Central memory CD4-positive, alpha-beta T cell (primary cell): ENCODE data around the gene NOC3L.
A peak's percentile ranks its signal among the peaks of the same experiment; 100 is the strongest.
"Not testable (repeated sequence)": the region's sequence is repeated elsewhere in the genome, so short reads cannot be mapped to it uniquely, and the experiment has no call there.

ENCODE experiments used
- DNase-seq: peaks from one replicate; pipeline ENCODE4 v3.0.0; 2022

Gene NOC3L

DNA sequence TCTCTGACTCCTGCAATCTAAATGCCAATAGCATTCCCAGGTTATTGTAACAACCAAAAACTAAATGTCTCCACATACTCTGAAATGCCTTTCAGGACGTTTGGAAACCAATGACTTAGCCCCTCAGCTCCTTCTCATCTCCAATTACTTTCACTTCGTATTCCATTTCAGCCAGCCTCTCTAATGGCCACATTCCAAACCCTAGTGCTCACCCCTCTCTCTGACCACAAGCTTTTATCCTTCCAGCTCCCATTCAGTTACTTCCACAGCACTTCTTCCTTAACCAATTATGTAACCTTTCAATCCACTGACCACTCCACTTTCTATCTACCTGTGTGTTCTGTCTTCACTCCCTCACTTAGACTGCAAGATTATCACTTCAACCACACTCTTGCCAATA, 4.3 kb downstream of the NOC3L start:
- DNase-seq, result no peak

DNA sequence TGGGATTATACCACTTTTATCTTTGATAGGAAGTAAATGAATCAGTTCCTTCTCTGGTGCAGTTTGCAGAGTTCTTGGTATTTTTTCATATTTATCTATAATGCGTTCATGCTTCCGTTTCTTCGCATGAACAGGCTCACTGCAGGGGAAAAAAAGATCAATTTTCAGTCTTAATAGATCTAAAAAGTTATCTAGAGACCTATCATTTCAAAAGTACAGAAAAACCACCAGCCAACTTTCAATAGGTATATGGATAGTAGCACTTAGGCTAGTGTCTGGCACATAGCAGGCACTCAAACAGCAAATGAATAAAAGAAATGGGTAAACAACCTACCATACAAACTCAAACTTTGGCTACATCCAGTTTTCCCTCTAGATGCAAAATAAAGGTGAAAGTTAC, 5.5 kb downstream of the NOC3L start:
- no peak for DNase-seq

DNA sequence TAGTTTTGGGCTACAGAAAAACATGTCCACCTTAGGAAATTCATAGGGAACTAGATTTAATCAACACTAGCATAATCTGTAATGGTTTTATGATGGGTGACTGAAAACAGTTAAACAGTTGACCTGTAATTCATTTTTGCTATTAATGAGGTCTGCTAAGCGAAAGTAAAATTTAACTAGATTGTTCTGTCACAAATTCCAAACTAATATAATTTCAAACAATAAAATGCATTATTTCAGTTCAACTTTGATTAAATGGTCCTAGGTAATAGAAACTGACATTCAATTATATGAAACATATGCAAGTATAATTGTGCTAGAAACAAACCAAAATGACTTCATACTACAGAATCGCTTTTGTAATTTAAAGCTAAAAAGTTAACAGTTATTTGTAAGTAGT, 6.9 kb downstream of the NOC3L start:
- DNase-seq, result no peak

DNA sequence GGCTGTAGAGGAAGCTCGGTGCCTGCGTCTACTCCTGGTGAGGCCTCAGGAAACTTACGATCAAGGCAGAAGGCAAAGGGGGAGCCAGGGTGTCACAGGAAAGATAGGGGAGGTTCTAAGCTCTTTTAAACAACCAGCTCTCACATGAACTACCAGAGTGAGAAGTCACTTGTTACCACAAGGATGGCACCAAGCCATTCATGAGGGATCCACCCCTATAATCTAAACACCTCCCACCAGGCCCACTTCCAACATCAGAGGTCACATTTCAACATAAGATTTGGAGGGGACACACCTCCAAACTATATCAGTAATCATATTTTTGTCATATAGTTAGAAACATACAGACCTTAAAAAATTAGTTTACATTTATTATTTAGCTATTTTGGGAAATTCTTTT, 9.4 kb downstream of the NOC3L start:
- no peak for DNase-seq

DNA sequence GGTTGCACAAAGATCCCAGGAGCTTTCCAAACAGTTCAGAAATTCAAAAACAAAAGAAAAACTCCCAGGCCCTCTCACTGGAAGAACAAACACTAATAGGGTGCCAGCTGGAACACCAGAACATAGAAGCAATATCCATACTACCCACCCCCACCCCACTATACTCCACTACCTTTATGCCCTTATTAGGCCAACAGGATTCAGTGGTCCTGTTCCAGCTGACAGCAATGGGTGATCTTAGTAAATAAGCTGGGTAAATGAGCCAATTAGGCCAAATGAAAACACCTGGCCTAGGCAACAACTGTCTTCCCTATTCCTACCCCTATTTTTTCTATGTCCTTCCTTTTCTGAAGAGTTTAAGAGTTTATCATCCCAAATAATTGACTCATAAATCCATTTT, 11.7 kb downstream of the NOC3L start:
- no peak for DNase-seq

DNA sequence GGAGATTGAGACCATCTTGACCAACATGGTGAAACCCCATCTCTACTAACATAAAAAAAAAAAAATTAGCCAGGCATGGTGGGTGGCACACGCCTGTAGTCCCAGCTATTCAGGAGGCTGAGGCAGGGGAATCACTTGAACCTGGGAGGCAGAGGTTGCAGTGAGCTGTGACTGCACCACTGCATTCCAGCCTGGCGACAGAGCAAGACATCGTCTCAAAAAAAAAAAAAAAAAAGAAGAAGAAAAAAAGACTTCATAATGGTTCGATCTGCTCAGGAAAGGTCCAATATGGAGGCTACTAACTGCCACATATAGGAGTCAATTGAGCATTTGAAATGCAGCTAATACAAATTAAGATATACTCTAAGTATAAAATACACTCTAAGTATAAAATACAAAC, 12.2 kb downstream of the NOC3L start:
- not testable (repeated sequence) for DNase-seq

DNA sequence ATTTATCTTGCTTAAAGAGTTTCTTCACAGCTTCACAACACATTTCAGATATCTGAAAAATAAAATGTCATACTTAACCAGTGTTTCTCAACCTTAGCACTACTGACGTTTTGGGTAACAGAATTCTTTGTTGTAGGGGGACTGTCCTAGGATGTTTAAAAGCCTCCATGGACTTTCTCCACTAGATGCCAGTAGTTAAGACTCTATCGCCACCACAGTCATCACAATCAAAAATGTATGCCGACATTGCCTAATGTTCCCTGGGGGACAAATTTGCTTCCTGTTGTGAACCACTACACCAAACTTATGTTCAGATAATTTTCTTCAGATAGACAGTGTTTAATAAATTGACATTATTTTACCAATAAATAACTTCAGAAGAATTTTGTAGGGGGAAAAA, 13.4 kb downstream of the NOC3L start:
- no peak for DNase-seq

DNA sequence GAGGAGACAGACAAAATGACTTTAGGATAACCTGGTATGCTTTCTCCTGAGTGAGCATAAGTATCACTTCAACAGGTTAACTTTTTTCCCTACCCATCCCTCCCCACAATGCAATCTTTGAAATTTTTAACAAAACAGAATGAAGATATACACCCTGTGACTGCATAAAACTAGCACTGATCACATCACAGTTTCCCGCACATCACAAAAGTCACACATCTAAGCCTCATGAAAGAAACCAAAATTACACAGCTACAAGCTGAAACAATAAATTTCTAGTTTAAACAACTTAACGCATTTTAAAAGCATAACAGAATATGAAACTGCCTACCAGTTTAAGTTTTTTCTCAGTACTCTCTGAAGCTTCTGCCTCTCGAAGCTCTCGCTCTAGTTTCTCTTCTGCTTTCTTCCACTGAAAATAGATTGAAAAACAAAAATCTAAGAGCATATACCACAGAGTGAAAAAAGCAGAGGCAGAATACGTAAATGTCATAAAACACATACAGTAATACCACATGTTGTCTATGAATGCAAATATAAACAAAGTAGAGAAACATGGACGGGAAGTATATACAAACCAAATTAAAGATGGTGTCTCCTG, 18.1 kb downstream of the NOC3L start:
- DNase-seq, result no peak

DNA sequence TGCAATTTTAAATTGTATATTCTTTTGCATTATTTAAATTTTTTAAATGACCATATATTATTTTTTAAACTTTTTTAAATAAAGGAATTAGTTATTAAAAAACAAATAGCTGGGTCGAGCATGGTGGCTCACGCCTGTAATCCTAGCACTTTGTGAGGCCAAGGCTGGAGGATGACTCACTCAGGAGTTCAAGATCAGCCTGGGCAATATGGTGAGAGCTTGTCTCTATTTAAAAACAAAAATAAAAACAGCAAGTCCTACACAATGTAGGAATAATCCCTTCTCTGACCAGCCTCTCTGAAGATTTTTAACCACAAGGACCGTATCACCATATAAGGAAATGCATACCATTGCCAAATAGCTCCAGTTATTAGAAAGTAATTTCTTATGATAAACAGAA, 19.6 kb downstream of the NOC3L start:
- DNase-seq, result no peak

DNA sequence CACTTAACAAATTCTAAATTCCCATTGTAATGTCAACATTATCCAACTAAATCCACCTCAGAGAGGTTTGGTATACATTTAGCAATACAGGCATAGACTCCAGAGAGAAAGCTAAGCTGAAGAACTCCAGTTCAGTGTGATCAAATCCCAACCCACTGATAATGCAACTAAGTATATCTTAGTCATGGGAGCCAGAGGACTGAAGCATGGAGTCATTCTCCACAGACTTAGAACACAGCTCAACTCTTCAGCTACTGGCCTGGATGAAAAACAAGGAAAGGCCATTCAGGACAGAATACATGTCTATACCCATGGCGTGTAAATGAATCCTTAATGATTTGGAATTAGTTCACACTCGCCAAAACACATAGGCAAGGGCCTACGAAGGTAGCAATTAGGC, 27.9 kb downstream of the NOC3L start:
- no peak for DNase-seq

DNA sequence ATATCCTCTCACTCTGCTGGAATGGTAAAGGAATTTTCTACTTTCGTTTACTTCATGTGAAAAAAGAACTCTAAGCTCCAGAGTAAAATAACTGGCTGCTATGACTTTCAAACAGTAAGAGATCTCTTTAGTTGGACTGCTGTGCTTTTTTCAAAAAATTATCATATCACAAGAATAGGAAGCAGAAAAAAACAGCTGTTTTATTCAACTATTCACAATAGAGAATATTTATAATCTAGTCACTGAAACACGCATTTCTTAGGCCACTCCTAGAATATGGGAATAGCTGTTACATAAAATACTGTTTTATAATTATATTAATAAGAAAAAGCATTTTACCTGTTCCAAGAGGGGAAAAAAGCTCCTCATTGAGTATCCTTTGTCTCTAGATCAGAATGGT, 29.7 kb downstream of the NOC3L start:
- no peak for DNase-seq

DNA sequence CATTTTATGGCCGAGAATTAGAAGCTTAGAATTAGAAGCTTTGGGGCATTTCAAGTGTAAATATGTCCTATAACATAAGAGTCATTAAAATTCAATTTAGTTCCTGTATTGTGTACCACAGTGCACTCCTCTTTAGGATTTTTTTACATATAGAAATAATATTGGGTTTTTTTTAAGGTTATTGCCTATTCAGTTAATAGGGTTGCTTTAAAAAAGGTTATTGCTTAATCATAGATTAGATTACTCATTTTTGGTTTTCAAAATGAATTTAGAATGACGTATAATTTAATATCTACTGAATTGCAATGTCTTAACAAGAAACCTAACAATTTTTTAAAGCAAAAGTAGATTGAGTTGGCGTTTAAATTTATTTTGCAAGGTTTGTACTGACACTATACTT, 34.1 kb downstream of the NOC3L start:
- DNase-seq, result no peak

DNA sequence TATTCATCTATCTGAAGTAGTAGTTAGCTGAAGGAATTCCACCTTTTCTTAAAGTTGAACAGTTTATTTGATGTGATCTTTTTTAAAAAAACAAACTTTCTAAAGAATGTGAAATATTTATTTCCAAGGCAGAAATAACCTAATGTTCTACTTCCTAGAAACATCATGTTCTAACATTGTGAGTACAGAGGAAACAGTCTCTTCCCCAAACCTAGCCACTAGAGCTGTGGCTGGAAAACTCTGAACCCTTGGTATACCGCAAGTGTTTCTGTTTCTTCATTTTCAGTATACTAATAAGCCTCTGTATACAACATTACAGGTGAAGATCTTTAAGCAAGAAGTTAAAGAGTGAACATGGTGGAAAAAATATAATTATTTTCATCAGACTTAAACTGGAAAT, 35.1 kb downstream of the NOC3L start:
- no peak for DNase-seq

DNA sequence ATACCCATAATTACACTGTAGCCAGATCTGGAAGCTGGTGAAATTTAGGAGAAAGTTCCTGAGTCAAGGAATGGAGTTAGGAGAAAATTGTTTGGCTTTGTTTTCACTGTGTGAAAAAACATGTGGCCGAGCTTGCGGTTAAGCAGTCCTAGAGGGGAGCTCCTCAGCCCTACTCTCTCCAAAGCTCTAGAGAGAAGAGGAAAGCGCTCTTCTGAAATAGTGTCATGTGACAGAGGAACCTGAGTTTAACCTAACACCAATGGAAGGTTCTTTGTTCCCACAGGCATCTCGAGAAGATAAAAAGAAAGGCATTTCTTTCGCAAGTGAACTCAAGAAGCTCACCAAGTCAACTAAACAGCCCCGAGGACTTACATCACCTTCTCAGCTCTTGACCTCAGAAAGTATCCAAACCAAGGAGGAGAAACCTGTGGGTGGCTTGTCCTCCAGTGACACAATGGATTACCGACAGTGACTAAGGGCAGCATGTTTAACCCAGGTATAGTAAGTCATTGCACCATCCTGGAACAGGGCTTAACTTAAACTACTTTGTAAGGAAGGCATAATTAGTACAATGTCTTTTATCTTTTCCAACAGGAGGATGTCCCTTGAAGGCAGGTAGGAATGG, 38.0 kb downstream of the NOC3L start:
- DNase-seq, result no peak

DNA sequence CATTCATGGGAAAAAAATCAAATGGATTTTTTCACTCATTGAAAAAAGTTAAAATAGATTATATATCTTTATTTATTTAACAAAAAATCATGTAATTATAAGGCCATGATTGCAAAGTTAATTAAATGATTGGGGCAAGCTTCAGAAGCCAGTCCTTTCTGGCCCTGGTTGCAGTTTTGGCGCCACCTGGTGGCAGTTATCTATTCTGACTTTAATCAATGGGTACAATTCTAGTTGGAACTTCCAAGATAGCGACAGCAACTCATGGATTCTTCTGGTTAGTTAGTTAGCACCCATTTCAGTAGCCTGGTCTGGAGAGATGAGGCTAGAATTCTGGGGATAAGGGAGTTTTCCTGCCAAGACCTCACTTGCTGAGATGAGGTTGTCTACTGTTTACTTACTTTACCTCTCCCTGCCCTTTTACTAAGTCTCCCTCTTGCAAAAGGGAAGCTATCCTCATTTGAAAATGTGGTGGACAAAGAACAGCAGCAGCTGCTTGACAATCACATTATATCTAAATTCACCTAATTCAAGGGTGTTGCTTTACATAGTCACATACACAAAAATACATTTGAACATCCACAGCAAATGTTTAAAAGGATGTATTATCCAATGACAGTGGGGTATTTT, 42.3 kb downstream of the NOC3L start:
- peak; percentile 22 for DNase-seq

DNA sequence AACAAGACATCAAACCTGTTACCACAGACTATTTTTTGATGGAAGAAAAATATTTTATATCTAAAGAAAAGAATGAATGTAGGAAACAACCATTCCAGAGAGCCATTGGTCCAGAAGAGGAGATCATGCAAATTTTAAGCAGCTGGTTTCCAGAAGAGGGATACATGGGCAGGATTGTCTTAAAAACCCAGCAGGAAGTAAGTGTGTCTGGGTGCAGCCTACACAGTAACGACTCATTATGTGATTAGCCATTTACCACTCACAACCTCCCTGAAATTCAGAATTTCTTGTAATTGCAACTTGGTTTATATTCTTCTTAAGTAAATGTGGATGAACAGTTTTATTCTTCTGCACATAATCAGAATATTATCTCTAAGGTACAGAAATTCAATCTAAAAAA, 46.2 kb downstream of the NOC3L start:
- no peak for DNase-seq

DNA sequence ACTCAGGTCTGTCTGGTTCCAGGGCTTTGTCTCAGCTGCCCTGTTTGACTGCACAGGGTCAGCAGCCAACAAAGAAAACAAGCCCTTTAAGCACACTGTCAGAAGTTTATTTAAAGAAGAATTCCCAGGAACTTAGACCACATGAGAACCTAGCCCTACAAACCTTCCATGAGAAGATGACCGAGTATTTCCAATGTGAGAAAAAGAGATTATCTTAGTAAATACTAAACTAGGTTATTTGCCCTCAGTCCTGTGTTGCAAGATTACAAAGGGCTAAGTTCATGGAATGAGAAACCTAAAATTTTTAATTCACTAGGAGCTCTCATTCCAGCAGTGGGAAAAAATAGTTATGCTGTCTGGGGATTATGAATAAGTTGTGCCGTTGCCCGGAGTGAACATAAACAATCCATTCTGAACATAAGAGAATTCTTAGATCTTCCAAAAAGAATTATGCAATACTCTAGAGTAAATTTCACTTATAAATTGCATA, 46.7 kb downstream of the NOC3L start:
- no peak for DNase-seq

DNA sequence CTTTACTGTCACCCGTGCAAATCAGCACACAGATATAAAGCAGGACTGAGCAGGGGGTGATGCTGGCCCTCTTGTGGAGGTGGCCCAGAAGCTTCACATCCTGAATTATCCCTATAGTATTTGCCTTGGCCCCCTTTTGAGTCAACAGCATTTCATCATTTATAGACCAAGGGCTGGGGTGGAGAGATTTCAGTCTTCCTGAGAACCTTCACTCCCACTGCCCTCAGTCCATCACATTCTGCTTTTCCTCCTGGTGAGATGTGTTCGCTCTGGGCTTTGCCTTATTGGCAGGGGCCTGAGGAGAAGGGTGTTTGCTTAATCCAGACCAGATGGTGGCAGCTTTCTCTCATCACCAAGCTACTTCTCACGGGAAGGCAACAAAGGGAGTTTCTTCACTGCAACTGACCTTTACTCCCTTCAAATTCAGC, 47.7 kb downstream of the NOC3L start:
- no peak for DNase-seq

DNA sequence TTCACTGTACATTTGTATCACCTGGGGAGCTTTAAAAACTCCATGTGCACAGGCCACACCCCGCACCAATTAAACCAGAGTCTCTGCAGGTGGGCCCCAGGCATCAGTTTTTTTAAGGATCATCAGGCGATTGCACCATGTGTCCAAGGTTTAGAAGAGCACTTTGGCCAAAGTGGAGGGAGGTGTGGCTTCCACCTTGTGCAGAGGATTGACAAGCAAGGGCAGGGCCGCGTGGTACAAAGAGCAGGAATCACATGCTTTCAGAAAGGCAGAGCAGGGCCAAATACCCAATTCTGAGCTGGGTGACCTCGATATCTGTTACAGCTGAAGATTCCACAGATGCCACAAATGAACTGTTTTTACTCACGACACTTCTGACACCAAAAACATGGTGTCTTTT, 52.4 kb downstream of the NOC3L start:
- DNase-seq, result no peak

DNA sequence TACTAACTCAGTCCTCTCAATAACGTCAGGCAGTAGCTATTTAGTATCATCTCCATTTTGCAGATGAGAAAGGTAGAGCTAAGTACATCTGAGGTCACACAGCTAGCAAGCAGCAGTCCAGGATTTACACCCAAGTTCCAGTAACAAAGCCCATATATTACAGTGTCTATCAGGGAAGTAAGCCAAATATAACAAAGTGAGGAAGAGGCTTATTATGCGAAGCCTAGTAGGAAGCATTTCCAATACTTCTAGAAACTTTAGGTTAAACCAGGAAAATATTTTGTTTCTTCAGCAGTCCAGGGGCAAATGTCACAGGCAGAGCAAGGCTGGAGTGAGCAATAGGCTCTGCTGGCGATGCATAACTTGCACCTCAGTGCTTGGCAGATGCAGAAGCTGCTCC, 53.9 kb downstream of the NOC3L start:
- no peak for DNase-seq

DNA sequence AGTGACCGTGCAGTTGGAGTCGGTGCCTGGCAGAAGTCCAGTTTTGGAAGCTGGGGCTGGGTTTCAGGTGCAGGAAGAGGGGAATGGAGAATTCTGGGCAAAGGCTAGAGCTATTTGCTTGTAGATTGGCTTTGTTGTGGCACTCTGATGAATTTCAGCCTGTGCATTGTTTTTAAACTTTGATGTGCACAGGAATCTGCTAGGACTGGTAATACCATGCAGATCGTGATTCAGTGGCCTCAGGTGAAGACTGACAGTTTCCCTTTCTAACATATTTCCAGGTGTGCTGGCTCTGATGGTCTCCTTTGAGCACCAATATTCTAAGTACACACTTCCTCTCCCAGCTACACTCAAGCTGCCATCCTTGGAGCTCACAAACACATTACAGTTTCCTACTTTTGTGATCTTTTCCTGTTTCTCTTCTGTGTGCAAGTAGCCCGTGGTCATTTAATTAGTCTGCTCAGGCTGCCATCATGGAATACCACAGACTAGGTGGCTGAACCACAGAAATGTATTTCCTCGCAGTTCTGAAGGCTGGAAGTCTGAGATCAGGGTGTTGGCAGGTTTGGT, 55.6 kb downstream of the NOC3L start:
- no peak for DNase-seq

DNA sequence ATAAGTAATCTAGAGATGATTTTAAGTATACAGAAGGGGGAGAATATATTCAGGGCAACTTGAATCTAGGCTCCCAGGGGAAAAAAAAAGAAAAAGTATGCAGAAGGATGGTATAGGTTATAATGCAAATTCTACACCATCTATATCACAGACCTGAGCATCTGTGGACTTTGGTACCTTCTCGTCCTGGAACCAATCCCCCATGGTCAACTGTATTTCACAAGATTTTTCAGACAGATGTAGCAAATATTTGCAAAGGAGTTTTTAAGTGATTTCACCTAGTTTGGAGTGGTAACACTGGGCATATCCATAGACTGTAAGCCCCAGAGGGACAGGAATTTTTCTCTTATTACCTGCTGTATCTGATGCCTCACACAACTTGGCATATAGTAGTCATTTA, 58.8 kb downstream of the NOC3L start:
- DNase-seq, result no peak

DNA sequence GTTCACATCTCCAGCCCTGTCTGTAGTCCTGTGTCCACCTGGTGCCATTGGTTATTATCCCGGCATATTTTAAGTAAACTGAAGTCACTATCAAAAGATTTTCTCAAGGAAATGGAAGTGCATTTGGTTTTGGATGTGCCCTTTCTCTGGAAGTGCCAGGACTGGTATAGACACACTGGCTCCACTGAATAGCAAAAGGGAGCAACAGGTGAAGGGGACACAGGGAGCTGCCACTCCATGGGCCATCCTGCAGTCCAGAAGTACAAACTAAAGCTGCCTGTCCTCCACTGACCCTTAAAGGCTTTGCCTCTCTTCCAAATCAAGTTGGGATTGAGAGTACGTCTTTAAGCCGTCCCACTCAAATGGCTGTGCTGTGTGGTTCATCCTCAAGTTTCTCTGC, 62.7 kb downstream of the NOC3L start:
- DNase-seq, result no peak

DNA sequence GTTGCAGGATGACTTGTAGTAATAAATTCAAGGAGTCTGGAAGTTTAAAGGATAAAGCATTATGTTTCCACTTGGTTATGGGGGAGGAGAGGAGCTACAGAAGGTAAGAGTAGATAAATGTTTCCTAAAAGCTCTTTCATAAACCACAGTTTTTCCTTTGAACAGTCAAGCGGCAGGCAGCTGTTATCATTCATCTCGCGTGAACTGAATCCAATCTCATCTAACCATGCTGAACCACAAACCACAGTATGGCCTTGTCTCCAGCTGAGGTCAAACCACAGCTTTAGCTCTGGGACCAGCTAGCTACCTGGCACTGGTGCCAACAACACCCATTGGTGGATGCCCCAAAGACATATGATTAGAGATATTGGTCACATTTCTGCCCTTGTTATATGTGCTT, 63.3 kb downstream of the NOC3L start:
- peak; percentile 13 for DNase-seq
